Neural cell (in vitro differentiated cells): ENCODE data around the gene ERBB4.

Source experiments
- EZH2 ChIP-seq: fragments of 200-600, 300-800 bp; shearing (Covaris generic), sonication (generic); IDR thresholded peaks from 2 replicates; pipeline ENCODE4 v1.6.1; 2014; ENCODE audit warnings: antibody characterized with exemption, low read length, borderline replicate concordance, mild to moderate bottlenecking; ENCODE audit not compliant: insufficient read depth, poor library complexity, severe bottlenecking
- POLR2AphosphoS5 ChIP-seq: IDR thresholded peaks from 2 replicates; pipeline ENCODE4 v1.6.1; 2012
- RAD21 ChIP-seq: fragments of 450-650 bp; conservative IDR thresholded peaks from 2 replicates; pipeline ENCODE4 v1.6.1; 2014; ENCODE audit warnings: antibody characterized with exemption, mild to moderate bottlenecking, moderate library complexity
- TF ChIP-seq, protein P1 (sequence below): fragments of 450-650 bp; IDR thresholded peaks from 2 replicates; pipeline ENCODE4 v1.5.1; 2014; ENCODE audit warnings: antibody characterized with exemption, mild to moderate bottlenecking, moderate library complexity; ENCODE audit not compliant: poor library complexity, severe bottlenecking

DNA sequence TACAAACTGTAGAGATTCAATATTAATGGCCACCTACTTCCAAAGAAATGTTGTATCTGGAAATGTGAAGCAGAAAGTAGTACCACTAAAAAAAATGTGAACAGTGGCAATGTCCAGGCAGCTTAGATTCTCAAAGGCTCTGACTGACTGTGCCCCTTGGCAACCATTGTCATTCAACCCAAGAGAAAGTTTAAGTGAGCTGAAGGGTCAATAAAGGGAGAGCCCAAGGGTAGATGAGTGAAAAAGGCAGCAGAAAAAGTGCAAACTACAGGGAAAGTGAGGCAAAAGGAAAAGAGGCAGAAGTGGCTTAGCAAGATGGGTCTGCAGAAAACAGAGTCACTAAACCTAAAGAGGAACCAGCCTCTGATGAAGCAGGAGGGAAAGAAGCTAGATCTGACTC, 1179.3 kb downstream of the ERBB4 start:
- TF ChIP-seq, protein P1, sequence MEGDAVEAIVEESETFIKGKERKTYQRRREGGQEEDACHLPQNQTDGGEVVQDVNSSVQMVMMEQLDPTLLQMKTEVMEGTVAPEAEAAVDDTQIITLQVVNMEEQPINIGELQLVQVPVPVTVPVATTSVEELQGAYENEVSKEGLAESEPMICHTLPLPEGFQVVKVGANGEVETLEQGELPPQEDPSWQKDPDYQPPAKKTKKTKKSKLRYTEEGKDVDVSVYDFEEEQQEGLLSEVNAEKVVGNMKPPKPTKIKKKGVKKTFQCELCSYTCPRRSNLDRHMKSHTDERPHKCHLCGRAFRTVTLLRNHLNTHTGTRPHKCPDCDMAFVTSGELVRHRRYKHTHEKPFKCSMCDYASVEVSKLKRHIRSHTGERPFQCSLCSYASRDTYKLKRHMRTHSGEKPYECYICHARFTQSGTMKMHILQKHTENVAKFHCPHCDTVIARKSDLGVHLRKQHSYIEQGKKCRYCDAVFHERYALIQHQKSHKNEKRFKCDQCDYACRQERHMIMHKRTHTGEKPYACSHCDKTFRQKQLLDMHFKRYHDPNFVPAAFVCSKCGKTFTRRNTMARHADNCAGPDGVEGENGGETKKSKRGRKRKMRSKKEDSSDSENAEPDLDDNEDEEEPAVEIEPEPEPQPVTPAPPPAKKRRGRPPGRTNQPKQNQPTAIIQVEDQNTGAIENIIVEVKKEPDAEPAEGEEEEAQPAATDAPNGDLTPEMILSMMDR = no peak
- TF ChIP-seq EZH2 (no peak), RAD21 (no peak), POLR2AphosphoS5 (no peak)
